Suprapubic skin (tissue), 4 donors: ENCODE measurements around the gene FNBP1L. TPM values are rescaled to one million over a fixed set of nuclear protein-coding genes. Genes with fewer than 3 reads are reported as not detected.

ENCODE experiments used
- DNase-seq, 2 donors: peaks; one replicate each; pipeline ENCODE4 v3.0.0-alpha.2; 2019; ENCODE audit warnings: low spot score in 2 of 2
- H3K27ac ChIP-seq: fragments of 200-600 bp; sonication (generic); one replicate; pipeline ENCODE4 v1.5.1; 2019
- H3K27me3 ChIP-seq: fragments of 200-600 bp; sonication (generic); one replicate; pipeline ENCODE4 v1.5.1; 2019
- H3K36me3 ChIP-seq: fragments of 200-600 bp; sonication (generic); one replicate; pipeline ENCODE4 v1.5.1; 2019
- H3K4me1 ChIP-seq: fragments of 200-600 bp; sonication (generic); one replicate; pipeline ENCODE4 v1.5.1; 2019
- H3K4me3 ChIP-seq: fragments of 200-600 bp; sonication (generic); one replicate; pipeline ENCODE4 v1.5.1; 2019; ENCODE audit warnings: mild to moderate bottlenecking
- H3K9me3 ChIP-seq: fragments of 200-600 bp; sonication (generic); one replicate; pipeline ENCODE4 v1.5.1; 2019
- CTCF ChIP-seq, 2 donors: fragments of 200-600 bp in 1 of 2; fragments of 450-650 bp in 1 of 2; sonication (generic) in 1 of 2; IDR thresholded peaks; one replicate each; pipeline ENCODE4 v1.5.1; 2016 to 2019; ENCODE audit warnings: antibody characterized with exemption in 2 of 2, mild to moderate bottlenecking in 1 of 2, moderate library complexity in 1 of 2
- EP300 ChIP-seq: sonication (generic); formaldehyde crosslinking; IDR thresholded peaks from one replicate; pipeline ENCODE4 v1.6.1; 2017; ENCODE audit warnings: antibody characterized with exemption
- POLR2A ChIP-seq, 2 donors: fragments of 450-650 bp; IDR thresholded peaks; one replicate each; pipeline ENCODE4 v1.6.1; 2017; ENCODE audit warnings: antibody characterized with exemption in 2 of 2, mild to moderate bottlenecking in 2 of 2, moderate library complexity in 2 of 2
- POLR2AphosphoS5 ChIP-seq, 3 donors: sonication (generic); formaldehyde crosslinking; IDR thresholded peaks; one replicate each; pipeline ENCODE4 v1.6.1; 2017; ENCODE audit warnings: antibody characterized with exemption in 3 of 3
- WGBS: methylation state at CpG from one replicate; pipeline ENCODE4 v1.1.5; 2018; 5-methylcytosine and 5-hydroxymethylcytosine counted together
- total RNA-seq, 4 donors: library from RNA; depleted of rRNA; stranded (reverse); fragments of >200 nt; gene quantifications; one replicate each; pipeline ENCODE4 v1.1.0, GENCODE V29; 2016

Gene FNBP1L
- total RNA-seq, 4 donors from 2014 or later, result 18.6 to 60.8 (median 25.2) TPM

- H3K4me1 ChIP-seq, result peaks cover 3% of the 10 kb centered on the region
- WGBS, result 95% methylated on average over 5 of the region's 5 CpGs
- DNase-seq, result no peak
- H3K4me3 ChIP-seq, result no peak overlapping the region
- TF ChIP-seq POLR2A (IDR thresholded peaks at IDR 0.05) (no peak), POLR2AphosphoS5 (IDR thresholded peaks at IDR 0.05) (no peak), CTCF (IDR thresholded peaks at IDR 0.05) (no peak), EP300 (no peak)
- no peaks in the 10 kb centered on the region for H3K27me3 ChIP-seq
- H3K36me3 ChIP-seq, result no peaks in the 10 kb centered on the region
- H3K27ac ChIP-seq, result no peak overlapping the region
- H3K9me3 ChIP-seq, result no peaks in the 10 kb centered on the region
Measured at GRCh38 chr1:93516164-93516563, 68.2 kb downstream of the FNBP1L start.

GRCh38 chr1:93518516-93518915, 70.6 kb downstream of the FNBP1L start:
- TF ChIP-seq POLR2A (IDR thresholded peaks at IDR 0.05) (no peak), CTCF (IDR thresholded peaks at IDR 0.05) (no peak), EP300 (no peak), POLR2AphosphoS5 (IDR thresholded peaks at IDR 0.05) (no peak)
- peaks cover 3% of the 10 kb centered on the region for H3K4me1 ChIP-seq
- H3K27ac ChIP-seq, result no peak overlapping the region

GRCh38 chr1:93519199-93519829, 71.4 kb downstream of the FNBP1L start:
- no peak for TF ChIP-seq POLR2A (IDR thresholded peaks at IDR 0.05)
- no peak for TF ChIP-seq POLR2AphosphoS5 (IDR thresholded peaks at IDR 0.05)
- no peak for TF ChIP-seq EP300
- no peak for TF ChIP-seq CTCF (IDR thresholded peaks at IDR 0.05)
- Histone ChIP-seq H3K4me1 (peaks cover 3% of the 10 kb centered on the region), H3K27me3 (no peaks in the 10 kb centered on the region), H3K27ac (peak overlapping the region; percentile 6), H3K4me3 (no peak overlapping the region), H3K36me3 (no peaks in the 10 kb centered on the region), H3K9me3 (no peaks in the 10 kb centered on the region)
- no peak for DNase-seq
- 76% methylated on average over 2 of the region's 3 CpGs for WGBS

More at GRCh38 chr1:93518516-93518915, 70.6 kb downstream of the FNBP1L start:
- H3K27me3 ChIP-seq, result no peaks in the 10 kb centered on the region
- H3K9me3 ChIP-seq, result no peaks in the 10 kb centered on the region
- no peak for DNase-seq
- H3K4me3 ChIP-seq, result no peak overlapping the region
- no peaks in the 10 kb centered on the region for H3K36me3 ChIP-seq

- Histone ChIP-seq H3K27me3 (no peaks in the 10 kb centered on the region), H3K4me3 (no peak overlapping the region), H3K4me1 (peaks cover 3% of the 10 kb centered on the region), H3K36me3 (no peaks in the 10 kb centered on the region), H3K9me3 (no peaks in the 10 kb centered on the region), H3K27ac (no peak overlapping the region)
- no peak for TF ChIP-seq POLR2AphosphoS5 (IDR thresholded peaks at IDR 0.05)
- no peak for TF ChIP-seq POLR2A (IDR thresholded peaks at IDR 0.05)
- TF ChIP-seq EP300, result no peak
- no peak for TF ChIP-seq CTCF (IDR thresholded peaks at IDR 0.05)
- no peak for DNase-seq
- 83% methylated on average over 2 of the region's 2 CpGs for WGBS
Measured at GRCh38 chr1:93521618-93522017, 73.7 kb downstream of the FNBP1L start.

- Histone ChIP-seq H3K4me3 (no peak overlapping the region), H3K9me3 (no peaks in the 10 kb centered on the region), H3K27ac (no peak overlapping the region), H3K27me3 (no peaks in the 10 kb centered on the region), H3K36me3 (no peaks in the 10 kb centered on the region), H3K4me1 (peaks cover 3% of the 10 kb centered on the region)
- TF ChIP-seq POLR2A (IDR thresholded peaks at IDR 0.05), result no peak
- TF ChIP-seq EP300, result no peak
- no peak for TF ChIP-seq POLR2AphosphoS5 (IDR thresholded peaks at IDR 0.05)
- no peak for TF ChIP-seq CTCF (IDR thresholded peaks at IDR 0.05)
- DNase-seq, result no peak
- 78% methylated on average over 4 of the region's 4 CpGs for WGBS
Measured at GRCh38 chr1:93522721-93523120, 74.8 kb downstream of the FNBP1L start.
